Fibroblast of upper back skin (primary cell): ENCODE data around the gene ZNF547.

ENCODE experiments used
- DNase-seq: peaks from one replicate; pipeline ENCODE4 v3.0.0-alpha.2; 2013

Gene ZNF547

DNA sequence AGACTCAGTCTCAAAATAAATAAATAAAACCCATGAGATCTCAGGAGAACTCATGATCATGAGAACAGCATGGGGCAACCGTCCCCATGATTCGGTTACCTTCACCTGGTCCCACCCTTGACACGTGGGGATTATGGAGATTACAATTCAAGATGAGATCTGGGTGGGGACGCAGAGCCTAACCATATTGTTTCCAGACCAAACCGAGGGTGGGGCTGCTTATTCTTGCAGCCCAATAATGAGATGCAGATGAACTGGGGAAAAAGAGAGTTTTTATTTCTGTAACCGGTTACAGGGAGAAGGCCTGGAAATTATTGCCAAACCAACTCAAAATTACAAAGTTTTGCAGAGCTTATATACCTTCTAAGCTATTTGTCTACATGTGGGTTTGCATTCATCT is 12.8 kb downstream of the ZNF547 start:
- no peak for DNase-seq

DNA sequence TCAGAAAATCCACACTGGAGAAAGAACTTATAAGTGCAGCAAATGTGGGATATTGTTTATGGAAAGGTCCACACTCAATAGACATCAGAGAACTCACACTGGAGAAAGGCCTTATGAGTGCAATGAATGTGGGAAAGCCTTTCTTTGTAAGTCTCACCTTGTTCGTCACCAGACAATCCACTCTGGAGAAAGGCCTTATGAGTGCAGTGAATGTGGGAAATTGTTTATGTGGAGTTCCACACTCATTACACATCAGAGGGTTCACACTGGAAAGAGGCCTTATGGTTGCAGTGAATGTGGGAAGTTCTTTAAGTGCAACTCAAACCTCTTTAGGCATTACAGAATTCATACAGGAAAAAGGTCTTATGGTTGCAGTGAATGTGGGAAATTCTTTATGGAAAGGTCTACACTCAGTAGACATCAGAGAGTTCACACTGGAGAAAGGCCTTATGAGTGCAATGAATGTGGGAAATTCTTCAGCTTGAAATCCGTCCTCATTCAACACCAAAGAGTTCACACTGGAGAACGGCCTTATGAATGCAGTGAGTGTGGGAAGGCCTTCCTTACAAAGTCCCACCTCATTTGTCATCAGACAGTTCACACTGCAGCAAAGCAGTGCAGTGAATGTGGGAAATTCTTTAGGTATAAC is 14.3 kb downstream of the ZNF547 start:
- DNase-seq: no peak

DNA sequence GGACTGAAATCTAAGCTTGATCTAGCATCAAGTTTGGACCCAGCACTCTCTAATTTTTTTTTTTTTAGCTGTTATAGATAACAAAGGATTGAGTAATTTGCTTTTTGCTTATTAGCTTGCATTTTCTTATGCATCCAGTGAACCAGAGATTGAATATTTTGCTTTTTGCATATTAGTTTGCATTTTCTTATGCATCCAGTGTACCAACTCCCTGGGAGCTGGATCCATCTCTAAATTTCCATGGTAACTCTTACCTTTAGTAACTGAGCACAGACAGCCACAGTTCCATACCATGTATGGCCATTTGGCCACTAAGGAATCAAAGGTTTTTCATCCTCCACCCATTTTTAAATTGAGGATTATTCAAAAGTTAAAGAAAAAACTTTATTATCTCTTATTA is 17.6 kb downstream of the ZNF547 start:
- DNase-seq: no peak

DNA sequence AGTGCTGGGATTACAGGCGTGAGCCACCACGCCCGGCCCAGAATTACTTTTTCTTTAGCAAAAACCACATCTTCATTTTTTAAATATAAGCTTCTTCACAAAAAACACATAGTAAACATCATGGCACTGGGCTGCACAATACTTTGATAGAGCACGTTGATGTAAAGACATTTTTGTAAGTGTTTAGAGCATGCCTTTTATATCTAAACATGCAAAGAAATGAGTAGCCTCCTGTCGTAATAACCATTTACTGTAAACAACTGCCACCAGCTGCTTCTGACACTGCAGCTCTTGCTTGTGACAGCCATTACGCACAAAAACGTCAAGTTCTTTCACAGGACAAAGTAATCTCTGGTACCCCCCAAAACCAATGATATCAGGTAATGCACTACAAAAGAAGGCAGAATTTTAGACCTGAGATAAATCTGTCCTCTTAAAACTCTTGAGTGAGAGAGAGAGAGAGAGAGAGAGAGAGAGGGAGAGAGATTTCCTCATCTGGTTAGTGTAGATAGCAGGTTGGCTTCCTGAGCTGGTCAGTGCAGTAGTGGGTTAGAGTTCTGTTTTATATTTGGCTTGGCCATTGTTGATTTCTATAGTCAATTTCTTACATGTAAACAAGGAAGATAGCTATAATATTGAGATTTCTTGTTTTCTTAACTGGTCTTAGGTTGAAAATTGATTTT is 19.6 kb downstream of the ZNF547 start:
- DNase-seq: no peak

DNA sequence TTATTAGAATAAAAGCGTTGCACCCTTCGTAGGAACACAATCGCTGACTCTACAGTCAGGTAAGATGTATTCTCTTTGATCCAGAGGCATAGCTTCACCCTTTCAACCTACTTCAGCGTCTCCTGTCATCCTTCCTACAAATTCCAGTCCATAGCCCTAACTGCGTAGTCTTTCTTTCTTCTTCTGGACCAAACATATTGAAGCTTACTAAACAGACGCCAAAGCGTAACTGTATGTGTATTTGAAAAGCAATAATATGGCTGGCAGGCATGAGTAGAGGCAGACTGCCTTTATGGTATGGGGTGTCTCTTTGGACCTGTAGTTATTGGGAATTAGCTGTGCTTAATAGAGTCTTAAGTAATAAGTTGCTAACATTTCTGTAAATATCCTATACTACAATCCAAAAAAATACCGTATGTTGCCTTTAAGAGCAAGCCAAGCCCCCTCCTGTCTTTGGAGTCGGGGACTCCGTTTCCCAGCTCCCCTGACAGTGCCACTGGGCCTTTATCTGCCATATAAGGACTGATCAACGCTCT is 25.9 kb downstream of the ZNF547 start:
- no peak for DNase-seq

DNA sequence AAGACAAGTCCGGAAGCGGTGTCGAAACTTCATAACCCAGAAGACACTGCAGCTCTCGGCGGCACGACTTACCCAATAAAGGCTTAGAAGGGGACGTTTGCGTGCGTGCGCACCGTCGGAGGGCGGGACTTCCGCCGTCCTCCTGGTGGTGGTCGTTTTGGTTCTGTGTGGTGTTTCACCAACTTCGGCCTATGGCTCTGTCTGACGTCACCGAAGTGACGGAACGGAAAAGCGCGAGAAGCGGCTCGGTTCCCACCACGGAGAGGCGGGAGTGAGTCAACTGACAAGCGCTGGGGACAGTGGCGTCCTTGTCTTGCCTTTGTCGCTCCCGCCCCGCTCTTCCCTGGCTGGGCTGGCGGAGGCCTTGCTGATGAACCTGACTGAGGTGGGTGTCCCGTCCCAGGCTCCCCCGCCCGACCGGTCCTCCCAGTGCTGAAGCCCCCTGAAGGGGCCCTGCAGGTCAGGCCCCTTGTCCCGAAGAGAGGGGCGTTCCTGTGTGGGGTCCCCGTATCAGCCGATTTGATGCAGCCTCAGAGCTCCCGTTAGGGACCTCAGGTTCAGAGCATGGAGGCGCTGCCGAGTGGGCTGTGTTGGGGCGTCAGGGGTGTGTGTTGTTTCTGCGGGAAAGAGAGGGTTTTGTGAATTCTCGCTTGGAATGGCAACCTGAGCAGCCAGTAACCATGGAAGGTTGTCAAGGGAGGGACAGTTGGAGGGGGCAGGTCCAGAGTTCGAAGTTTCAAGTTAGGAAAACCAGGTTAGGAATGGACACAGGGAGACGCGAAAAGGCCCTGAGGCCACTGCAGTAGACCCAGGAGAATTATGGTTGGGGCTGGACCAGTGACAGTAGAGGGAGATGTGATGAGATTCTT is 26.6 kb downstream of the ZNF547 start, which contains the start of gene ZNF548:
ZNF548 (plus strand) TSS at position 125 of the 869 bp plus-strand sequence; CDS start at position 371, 246 bp downstream.
- peak; percentile 99 for DNase-seq

DNA sequence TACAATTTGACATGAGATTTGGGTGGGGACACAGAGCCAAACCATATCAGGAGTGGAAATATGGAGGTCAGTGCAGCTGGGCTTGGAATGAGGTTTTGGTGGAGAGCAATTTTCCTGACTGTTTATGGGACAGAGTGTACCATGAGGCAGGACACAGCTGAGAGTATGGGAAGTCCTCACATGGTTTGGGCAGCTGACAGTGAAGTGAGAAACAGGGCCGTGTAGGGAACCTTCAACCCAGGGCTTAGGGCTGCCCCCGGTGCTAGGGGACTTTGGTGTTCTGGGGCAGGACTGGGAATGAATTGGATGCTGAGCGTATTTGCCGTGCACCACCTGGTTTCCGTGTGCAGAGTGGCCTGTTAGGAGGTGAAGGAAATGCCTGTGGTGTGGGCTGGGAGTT is 32.4 kb downstream of the ZNF547 start:
- DNase-seq: no peak

DNA sequence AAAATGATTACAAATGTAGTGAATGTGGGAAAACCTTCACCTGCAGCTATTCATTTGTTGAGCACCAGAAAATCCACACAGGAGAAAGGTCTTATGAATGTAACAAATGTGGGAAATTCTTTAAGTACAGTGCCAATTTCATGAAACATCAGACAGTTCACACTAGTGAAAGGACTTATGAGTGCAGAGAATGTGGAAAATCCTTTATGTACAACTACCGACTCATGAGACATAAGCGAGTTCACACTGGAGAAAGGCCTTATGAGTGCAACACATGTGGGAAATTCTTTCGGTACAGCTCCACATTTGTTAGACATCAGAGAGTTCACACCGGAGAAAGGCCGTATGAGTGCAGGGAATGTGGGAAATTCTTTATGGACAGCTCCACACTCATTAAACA is 35.5 kb downstream of the ZNF547 start:
- DNase-seq: no peak

DNA sequence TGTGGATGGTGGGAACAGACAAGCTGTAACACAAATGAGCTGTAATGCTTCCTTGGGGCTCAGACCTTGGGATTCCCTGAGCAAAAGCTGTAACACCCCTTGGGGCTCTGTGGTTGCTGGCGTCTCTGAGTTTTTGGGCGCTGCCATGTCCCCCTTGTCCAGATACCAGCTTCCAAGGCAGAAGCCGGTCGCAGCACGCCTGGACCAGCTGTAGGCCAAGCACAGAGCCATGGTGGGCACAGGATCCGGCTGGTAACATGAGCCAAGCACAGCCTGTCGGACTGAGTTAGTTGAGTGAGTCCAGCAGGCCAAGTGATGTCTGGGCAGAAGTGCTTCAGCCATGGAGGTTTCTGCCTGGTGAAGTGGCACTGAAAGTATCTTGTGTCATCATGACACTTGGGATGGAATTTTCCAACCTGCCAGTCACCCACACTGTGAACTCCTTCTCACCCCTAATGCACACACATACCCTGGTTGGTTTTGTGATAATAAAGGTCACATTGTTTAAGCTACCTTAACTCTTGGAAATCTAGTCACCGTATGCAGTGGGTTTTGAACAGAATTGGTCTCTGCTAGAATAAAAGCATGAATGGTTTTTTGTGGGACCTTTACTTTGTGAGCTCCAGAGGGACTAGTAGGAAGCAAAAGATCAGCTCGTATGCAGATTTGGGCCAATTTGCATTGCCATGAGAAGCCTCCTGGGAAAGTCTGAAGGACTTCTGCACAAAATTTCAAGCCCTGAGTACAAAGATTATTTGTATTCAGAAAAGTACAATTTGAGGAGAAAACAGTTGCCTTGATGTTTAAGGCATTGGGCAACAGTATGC is 40.6 kb downstream of the ZNF547 start:
- no peak for DNase-seq

DNA sequence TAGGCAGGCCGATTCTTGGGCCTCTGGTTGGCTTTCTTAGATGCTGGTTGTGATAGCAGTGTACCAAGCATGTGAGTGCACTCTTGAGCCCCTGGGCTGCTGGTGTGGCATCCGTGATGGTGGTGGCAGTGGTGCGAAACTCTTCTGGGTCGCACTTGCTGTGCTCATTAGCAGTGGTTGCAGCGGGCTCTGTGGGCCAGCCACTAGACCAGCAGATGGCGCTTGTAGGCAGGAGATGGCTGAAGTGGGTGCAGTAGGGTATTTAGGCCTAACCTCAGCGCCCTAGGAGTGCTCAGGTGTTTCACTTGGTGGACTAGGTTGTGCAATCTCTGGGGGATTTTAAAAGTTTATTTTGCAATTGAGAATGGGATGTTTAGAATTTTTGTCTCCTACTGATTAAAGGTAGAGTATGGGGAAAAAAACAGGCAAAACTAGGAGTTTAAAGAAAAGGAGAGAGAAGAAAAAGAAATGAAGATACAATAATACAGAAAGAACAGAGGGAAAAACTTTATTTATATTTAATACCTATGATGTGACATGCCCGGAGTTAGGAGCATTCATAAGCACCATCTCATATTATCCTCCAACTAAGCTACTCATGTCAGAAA is 43.3 kb downstream of the ZNF547 start:
- DNase-seq: peak; percentile 40

DNA sequence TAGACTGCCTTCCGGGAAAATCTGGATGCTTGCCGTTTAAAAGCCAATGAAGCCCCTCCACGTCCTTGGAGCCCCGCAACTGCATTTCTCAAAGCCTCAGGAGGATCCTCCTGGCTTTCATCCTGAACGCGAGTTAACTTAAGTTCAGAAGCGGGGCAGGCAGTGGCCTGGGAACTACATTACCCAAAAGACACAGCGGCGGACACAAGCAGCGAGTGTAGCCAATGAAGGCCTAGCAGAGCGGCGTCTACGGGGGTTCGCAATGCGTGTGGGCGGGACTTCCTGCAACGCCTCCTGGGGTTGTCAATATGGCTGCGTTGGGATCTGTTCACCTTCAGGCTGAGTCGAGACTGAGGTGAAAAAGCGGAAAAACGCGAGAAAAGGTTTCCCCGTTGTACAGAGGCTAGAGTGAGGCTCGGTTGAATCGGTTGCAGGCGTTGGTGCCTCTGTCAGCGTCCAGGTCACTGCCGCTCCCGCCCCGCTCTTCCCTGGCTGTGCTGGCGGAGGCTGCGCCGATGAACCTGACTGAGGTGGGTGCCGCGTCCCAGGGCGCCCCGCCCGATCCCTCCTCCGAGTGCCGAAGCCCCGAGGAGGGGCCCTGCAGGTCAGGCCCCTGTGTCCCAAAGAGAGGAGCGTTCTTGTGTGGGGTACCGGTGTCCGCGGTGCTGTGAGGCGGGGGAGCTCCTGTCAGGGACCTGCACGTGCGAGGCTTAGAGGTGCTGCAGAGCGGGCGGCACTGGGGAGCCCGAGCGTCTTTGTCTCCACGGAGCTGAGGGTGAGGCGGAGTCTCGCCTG is 47.7 kb downstream of the ZNF547 start, which contains the start of gene ZNF17:
ZNF17 (plus strand) TSS at position 285 of the 795 bp plus-strand sequence. CDS start 2,455 bp downstream, outside the sequence.
- peak; percentile 92 for DNase-seq

DNA sequence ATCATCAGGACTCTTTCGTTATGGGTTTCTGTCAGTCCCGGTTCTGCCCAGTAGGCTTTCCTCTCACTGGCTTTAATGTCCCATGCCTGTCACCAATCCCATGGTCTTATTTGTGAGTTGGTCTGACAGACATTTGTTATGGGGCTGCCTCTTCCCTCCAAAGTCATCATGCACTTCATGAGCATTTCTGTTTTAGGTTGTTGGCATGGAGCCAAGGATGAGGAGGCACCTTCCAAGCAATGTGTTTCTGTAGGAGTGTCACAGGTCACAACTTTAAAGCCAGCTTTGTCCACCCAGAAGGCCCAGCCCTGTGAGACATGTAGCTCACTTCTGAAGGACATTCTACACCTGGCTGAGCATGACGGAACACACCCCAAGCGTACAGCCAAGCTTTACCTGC is 56.1 kb downstream of the ZNF547 start:
- no peak for DNase-seq

DNA sequence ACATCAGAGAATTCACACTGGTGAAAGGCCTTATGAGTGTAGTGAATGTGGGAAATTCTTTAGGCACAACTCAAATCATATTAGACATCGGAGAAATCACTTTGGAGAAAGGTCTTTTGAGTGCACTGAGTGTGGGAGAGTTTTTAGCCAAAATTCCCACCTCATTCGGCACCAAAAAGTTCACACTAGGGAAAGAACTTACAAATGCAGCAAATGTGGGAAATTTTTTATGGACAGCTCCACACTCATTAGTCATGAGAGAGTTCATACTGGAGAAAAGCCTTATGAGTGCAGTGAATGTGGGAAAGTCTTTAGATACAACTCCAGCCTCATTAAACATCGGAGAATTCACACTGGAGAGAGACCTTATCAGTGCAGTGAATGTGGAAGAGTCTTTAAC is 57.7 kb downstream of the ZNF547 start:
- DNase-seq: no peak
